Gastroesophageal sphincter (tissue), 3 donors: ENCODE measurements around the gene MRPL32.

Source experiments
- CTCF ChIP-seq, 4 experiments: fragments of 200-600 bp in 2 of 4; fragments of 450-650 bp in 2 of 4; sonication (generic) in 1 of 4; IDR thresholded peaks; one replicate each; pipeline ENCODE4 v1.5.1; 2017 to 2019; ENCODE audit warnings: antibody characterized with exemption in 4 of 4, mild to moderate bottlenecking in 2 of 4, moderate library complexity in 2 of 4
- EP300 ChIP-seq: sonication (generic); formaldehyde crosslinking; IDR thresholded peaks from one replicate; pipeline ENCODE4 v1.6.1; 2017; ENCODE audit warnings: antibody characterized with exemption, mild to moderate bottlenecking
- POLR2A ChIP-seq, 2 donors: fragments of 450-650 bp; IDR thresholded peaks; one replicate each; pipeline ENCODE4 v1.6.1; 2017; ENCODE audit warnings: antibody characterized with exemption in 2 of 2, mild to moderate bottlenecking in 2 of 2, moderate library complexity in 1 of 2

- TF ChIP-seq CTCF (IDR thresholded peaks at IDR 0.05) = no peak
- no peak for TF ChIP-seq POLR2A (IDR thresholded peaks at IDR 0.05)
- TF ChIP-seq EP300 = no peak
Measured at GRCh38 chr7:42980514-42980913, 48.3 kb downstream of the MRPL32 start.
